Activated naive CD8-positive, alpha-beta T cell treated with anti-CD3 and anti-CD28 coated beads for 36 hours (primary cell): ENCODE data around the gene DCTN1. TPM values are rescaled to one million over a fixed set of nuclear protein-coding genes. Genes with fewer than 3 reads are reported as not detected.

Experiments used
- DNase-seq: peaks from one replicate; pipeline ENCODE4 v3.0.0; 2021
- H3K27ac Mint-ChIP-seq: one replicate; pipeline ENCODE4 v1.8.0; 2022; ENCODE audit warnings: mild to moderate bottlenecking, moderate library complexity, mixed read lengths
- H3K27me3 Mint-ChIP-seq: one replicate; pipeline ENCODE4 v1.8.0; 2022; ENCODE audit warnings: mild to moderate bottlenecking, mixed read lengths
- H3K36me3 Mint-ChIP-seq: one replicate; pipeline ENCODE4 v1.8.0; 2021; ENCODE audit warnings: mild to moderate bottlenecking, mixed read lengths
- H3K4me1 Mint-ChIP-seq: one replicate; pipeline ENCODE4 v1.8.0; 2021; ENCODE audit warnings: mixed read lengths
- H3K4me3 Mint-ChIP-seq: one replicate; pipeline ENCODE4 v1.8.0; 2022; ENCODE audit warnings: mild to moderate bottlenecking, moderate library complexity, mixed read lengths
- H3K9me3 Mint-ChIP-seq: one replicate; pipeline ENCODE4 v1.8.0; 2022; ENCODE audit warnings: mixed read lengths
- total RNA-seq, 2 experiments: library from RNA; stranded (reverse); gene quantifications; one replicate each; pipeline ENCODE4 v1.2.3, GENCODE V29; 2021

Gene DCTN1
- total RNA-seq, 2 experiments from 2014 or later, result 93.6 to 94.1 TPM

GRCh38 chr2:74391580-74392448, 11.7 kb upstream of the DCTN1 start:
- H3K4me1 Mint-ChIP-seq, result peaks cover 9% of the 10 kb centered on the region
- peak overlapping the region; percentile 97 for H3K27ac Mint-ChIP-seq
- peak; percentile 92 for DNase-seq
- H3K27me3 Mint-ChIP-seq, result peaks cover 7% of the 10 kb centered on the region
- no peaks in the 10 kb centered on the region for H3K36me3 Mint-ChIP-seq
- H3K4me3 Mint-ChIP-seq, result peak overlapping the region; percentile 89
- H3K9me3 Mint-ChIP-seq, result no peaks in the 10 kb centered on the region

GRCh38 chr2:74391209-74391579, 11.1 kb upstream of the DCTN1 start:
- H3K4me3 Mint-ChIP-seq, result peak overlapping the region; percentile 89

DNA sequence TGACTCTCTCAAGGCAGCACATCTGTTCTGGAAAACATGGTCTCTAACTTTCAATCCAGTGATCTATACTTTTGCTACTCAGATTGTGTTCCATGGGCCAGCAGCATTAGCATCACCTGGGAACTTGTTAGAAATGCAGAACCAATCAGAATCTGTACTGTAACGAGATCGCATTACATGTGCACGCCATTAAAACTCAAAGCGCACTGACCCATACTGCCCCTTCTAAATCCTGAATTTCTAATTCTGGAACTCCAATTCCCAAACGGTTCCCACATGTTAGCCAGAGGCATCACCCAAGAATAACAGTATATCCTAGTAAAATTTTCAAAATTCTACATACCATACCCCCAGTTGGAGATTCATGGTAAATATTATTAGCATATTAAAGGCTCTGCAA, 10.5 kb upstream of the DCTN1 start:
- Mint-ChIP-seq H3K27ac (peak overlapping the region; percentile 12), H3K27me3 (peaks cover 7% of the 10 kb centered on the region)

More at GRCh38 chr2:74391209-74391579, 11.1 kb upstream of the DCTN1 start:
- Mint-ChIP-seq H3K9me3 (no peaks in the 10 kb centered on the region), H3K36me3 (no peaks in the 10 kb centered on the region), H3K27me3 (peaks cover 7% of the 10 kb centered on the region), H3K27ac (peak overlapping the region; percentile 79), H3K4me1 (peaks cover 9% of the 10 kb centered on the region)
- DNase-seq, result no peak

DNA sequence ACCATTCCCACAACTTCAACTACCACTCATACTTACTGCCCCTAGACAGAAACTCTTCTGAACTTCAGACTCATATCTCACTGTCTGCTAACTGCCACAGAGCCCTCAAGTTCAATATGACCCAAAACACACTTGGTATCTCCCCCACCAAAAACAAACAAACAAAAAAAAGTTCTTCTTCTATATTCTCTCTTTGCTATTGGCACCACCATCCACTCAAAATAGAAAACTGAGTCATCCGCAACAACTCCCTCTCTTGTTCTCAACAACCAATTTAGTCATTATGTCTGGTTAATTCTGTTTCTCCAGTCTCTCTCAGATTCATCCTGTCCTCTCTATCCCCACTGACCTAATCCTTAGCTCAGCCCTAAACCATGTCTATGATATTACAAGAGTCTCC, 7.2 kb upstream of the DCTN1 start:
- H3K27me3 Mint-ChIP-seq, result no peaks in the 10 kb centered on the region
- no peak overlapping the region for H3K27ac Mint-ChIP-seq
- no peak overlapping the region for H3K4me3 Mint-ChIP-seq
- no peaks in the 10 kb centered on the region for H3K9me3 Mint-ChIP-seq
- no peak for DNase-seq
- H3K36me3 Mint-ChIP-seq, result no peaks in the 10 kb centered on the region
- H3K4me1 Mint-ChIP-seq, result peaks cover 8% of the 10 kb centered on the region

More for the DNA sequence above, 10.5 kb upstream of the DCTN1 start:
- Mint-ChIP-seq H3K4me3 (peak overlapping the region; percentile 89), H3K4me1 (peaks cover 9% of the 10 kb centered on the region), H3K9me3 (no peaks in the 10 kb centered on the region), H3K36me3 (no peaks in the 10 kb centered on the region)
- no peak for DNase-seq

GRCh38 chr2:74385396-74385795, 5.3 kb upstream of the DCTN1 start:
- no peaks in the 10 kb centered on the region for H3K27me3 Mint-ChIP-seq
- H3K36me3 Mint-ChIP-seq, result no peaks in the 10 kb centered on the region
- H3K4me3 Mint-ChIP-seq, result no peak overlapping the region

DNA sequence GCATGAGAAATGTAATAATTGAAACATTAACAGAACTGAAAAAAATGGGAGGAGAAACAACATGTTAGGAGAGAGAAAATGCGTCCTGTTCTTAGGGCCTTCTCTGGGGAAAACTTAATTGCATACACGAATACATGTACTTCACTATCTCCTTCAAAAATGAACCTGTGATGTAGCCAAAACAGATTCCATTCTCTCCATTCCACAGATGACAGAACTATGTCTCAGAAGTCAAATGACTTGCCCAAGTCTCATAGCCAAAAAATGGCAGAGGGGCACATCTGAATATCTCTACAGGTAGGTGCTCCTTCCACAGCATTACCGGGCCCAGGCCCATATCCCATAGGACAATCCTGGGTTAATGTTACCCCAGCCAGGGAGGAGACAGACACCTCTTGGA, 3.9 kb upstream of the DCTN1 start:
- Mint-ChIP-seq H3K27me3 (no peaks in the 10 kb centered on the region), H3K4me1 (peaks cover 22% of the 10 kb centered on the region), H3K36me3 (no peaks in the 10 kb centered on the region), H3K27ac (no peak overlapping the region), H3K4me3 (no peak overlapping the region), H3K9me3 (no peaks in the 10 kb centered on the region)
- no peak for DNase-seq

More at GRCh38 chr2:74385396-74385795, 5.3 kb upstream of the DCTN1 start:
- H3K9me3 Mint-ChIP-seq, result no peaks in the 10 kb centered on the region
- peaks cover 14% of the 10 kb centered on the region for H3K4me1 Mint-ChIP-seq
- H3K27ac Mint-ChIP-seq, result no peak overlapping the region
- DNase-seq, result no peak

GRCh38 chr2:74383254-74383653, 3.1 kb upstream of the DCTN1 start:
- no peak for DNase-seq
- H3K27ac Mint-ChIP-seq, result no peak overlapping the region
- no peaks in the 10 kb centered on the region for H3K36me3 Mint-ChIP-seq
- H3K9me3 Mint-ChIP-seq, result no peaks in the 10 kb centered on the region
- no peaks in the 10 kb centered on the region for H3K27me3 Mint-ChIP-seq
- no peak overlapping the region for H3K4me3 Mint-ChIP-seq
- peaks cover 26% of the 10 kb centered on the region for H3K4me1 Mint-ChIP-seq

DNA sequence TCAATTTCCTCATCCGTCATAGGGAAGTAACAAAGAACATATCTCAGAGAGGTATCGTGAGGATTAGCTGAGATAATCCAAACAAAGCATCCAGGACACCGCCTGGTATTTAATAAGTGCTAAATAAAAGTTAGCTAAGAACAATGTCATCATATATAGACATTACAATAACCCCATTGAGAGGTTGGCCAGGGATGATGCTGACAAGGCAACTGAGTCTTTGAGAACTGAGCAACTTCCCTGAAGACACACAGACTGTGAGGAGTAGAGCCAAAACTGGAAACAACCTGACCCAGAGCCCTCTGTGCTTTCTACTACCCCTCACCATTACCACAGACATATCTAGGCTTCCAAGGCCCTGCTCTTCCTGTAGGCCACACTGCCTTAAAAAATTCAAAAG, 1.6 kb upstream of the DCTN1 start:
- H3K4me1 Mint-ChIP-seq, result peaks cover 27% of the 10 kb centered on the region
- H3K4me3 Mint-ChIP-seq, result no peak overlapping the region
- H3K27ac Mint-ChIP-seq, result no peak overlapping the region
- no peaks in the 10 kb centered on the region for H3K27me3 Mint-ChIP-seq
- no peaks in the 10 kb centered on the region for H3K9me3 Mint-ChIP-seq
- peaks cover 4% of the 10 kb centered on the region for H3K36me3 Mint-ChIP-seq
- no peak for DNase-seq

GRCh38 chr2:74378007-74378406, 2.1 kb downstream of the DCTN1 start:
- Mint-ChIP-seq H3K27me3 (no peaks in the 10 kb centered on the region), H3K9me3 (no peaks in the 10 kb centered on the region), H3K4me3 (no peak overlapping the region), H3K4me1 (peaks cover 27% of the 10 kb centered on the region), H3K36me3 (peaks cover 6% of the 10 kb centered on the region), H3K27ac (no peak overlapping the region)
- DNase-seq, result no peak

GRCh38 chr2:74375838-74376237, 4.3 kb downstream of the DCTN1 start:
- Mint-ChIP-seq H3K36me3 (peaks cover 9% of the 10 kb centered on the region), H3K4me3 (no peak overlapping the region), H3K27me3 (no peaks in the 10 kb centered on the region), H3K9me3 (no peaks in the 10 kb centered on the region), H3K27ac (no peak overlapping the region), H3K4me1 (peaks cover 20% of the 10 kb centered on the region)
- no peak for DNase-seq

- H3K27me3 Mint-ChIP-seq, result no peaks in the 10 kb centered on the region
Measured at GRCh38 chr2:74374509-74375205, 5.5 kb downstream of the DCTN1 start.

DNA sequence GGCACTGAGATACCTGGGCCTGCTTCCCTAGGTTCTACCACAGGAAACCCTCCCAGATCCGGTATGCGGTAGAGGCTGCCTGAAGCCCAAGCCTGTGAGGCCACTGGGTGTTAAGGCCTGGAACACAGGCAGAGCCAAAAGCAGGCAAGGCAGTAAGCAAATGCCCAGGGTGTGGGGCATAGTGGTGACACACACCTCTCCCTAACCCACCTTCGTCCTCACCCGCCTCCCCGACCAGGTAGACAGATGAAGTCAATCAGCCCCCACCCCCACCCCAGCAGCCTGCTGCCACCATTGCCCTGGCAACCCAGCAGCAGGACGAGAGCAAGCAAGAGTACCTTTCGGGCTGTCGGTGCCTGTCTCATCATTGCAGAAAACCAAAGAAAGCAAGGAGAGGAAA, 6.1 kb downstream of the DCTN1 start:
- Mint-ChIP-seq H3K9me3 (no peaks in the 10 kb centered on the region), H3K4me3 (no peak overlapping the region), H3K27ac (no peak overlapping the region), H3K27me3 (no peaks in the 10 kb centered on the region), H3K4me1 (peaks cover 5% of the 10 kb centered on the region), H3K36me3 (peaks cover 9% of the 10 kb centered on the region)
- no peak for DNase-seq

More at GRCh38 chr2:74374509-74375205, 5.5 kb downstream of the DCTN1 start:
- peaks cover 9% of the 10 kb centered on the region for H3K36me3 Mint-ChIP-seq
- DNase-seq, result no peak
- H3K4me1 Mint-ChIP-seq, result peaks cover 10% of the 10 kb centered on the region
- H3K9me3 Mint-ChIP-seq, result no peaks in the 10 kb centered on the region
- H3K4me3 Mint-ChIP-seq, result no peak overlapping the region
- H3K27ac Mint-ChIP-seq, result no peak overlapping the region

- H3K27me3 Mint-ChIP-seq, result no peaks in the 10 kb centered on the region
- no peak overlapping the region for H3K4me3 Mint-ChIP-seq
- peaks cover 9% of the 10 kb centered on the region for H3K36me3 Mint-ChIP-seq
- DNase-seq, result no peak
- H3K27ac Mint-ChIP-seq, result no peak overlapping the region
- peaks cover 2% of the 10 kb centered on the region for H3K4me1 Mint-ChIP-seq
- no peaks in the 10 kb centered on the region for H3K9me3 Mint-ChIP-seq
Measured at GRCh38 chr2:74373221-74373676, 6.9 kb downstream of the DCTN1 start.

DNA sequence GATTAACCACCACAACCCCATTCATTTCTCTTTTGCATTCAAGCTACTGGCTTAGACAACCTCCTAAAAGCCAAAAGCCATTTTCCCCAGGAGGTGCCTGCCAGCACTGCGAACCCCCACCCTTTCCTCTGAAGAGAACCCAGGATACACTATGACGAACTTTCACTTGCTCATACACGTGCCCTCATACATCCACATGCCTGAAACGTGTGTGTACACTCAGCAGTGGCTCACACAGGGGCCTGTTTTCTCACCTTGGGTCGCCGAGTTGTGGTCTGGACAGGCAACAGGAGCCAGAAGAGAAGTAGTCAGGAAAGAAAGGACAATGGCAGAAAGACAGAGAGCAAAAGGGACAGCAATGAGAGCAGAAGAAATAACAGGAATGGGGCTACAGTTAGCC, 7.4 kb downstream of the DCTN1 start:
- Mint-ChIP-seq H3K9me3 (no peaks in the 10 kb centered on the region), H3K27ac (no peak overlapping the region), H3K27me3 (no peaks in the 10 kb centered on the region), H3K4me1 (no peaks in the 10 kb centered on the region), H3K36me3 (peaks cover 5% of the 10 kb centered on the region), H3K4me3 (no peak overlapping the region)
- no peak for DNase-seq

- H3K27me3 Mint-ChIP-seq, result no peaks in the 10 kb centered on the region
- peaks cover 6% of the 10 kb centered on the region for H3K36me3 Mint-ChIP-seq
- H3K27ac Mint-ChIP-seq, result no peak overlapping the region
- no peaks in the 10 kb centered on the region for H3K4me1 Mint-ChIP-seq
- H3K4me3 Mint-ChIP-seq, result no peak overlapping the region
- no peaks in the 10 kb centered on the region for H3K9me3 Mint-ChIP-seq
- no peak for DNase-seq
Measured at GRCh38 chr2:74371421-74371820, 8.7 kb downstream of the DCTN1 start.
